OCI-LY7 (cell line): ENCODE measurements around the gene RIIAD1. TPM values are rescaled to one million over a fixed set of nuclear protein-coding genes. Genes with fewer than 3 reads are reported as not detected.
A peak's percentile ranks its signal among the peaks of the same experiment; 100 is the strongest.

Experiments used
- BruUV-seq: library from RNA; stranded (reverse); fragments of 400-500 nt; replicated peaks from 2 replicates; lab custom pipeline; 2021; lab: Mats Ljungman, UMichigan
- CTCF ChIA-PET: fragments of 300-600 bp; sonication (Branson Sonifier 250); formaldehyde crosslinking; loops from one replicate; lab custom pipeline; 2022; ENCODE audit warnings: antibody characterized with exemption; ENCODE audit not compliant: unreplicated experiment; lab: Charles Lee
- POLR2A ChIA-PET: fragments of 300-600 bp; sonication (Branson Sonifier 250); formaldehyde crosslinking; loops from one replicate; lab custom pipeline; 2022; ENCODE audit warnings: antibody characterized with exemption; lab: Charles Lee
- DNase-seq: peaks from one replicate; pipeline ENCODE4 v3.0.0-alpha.2; 2015; ENCODE audit warnings: low spot score
- H2AFZ ChIP-seq: fragments of 200-600 bp; sonication (generic), shearing (Covaris generic); 2 replicates; pipeline ENCODE4 v1.6.1; 2014; ENCODE audit warnings: mild to moderate bottlenecking, antibody characterized with exemption, low read length, moderate library complexity
- H3K27ac ChIP-seq: fragments of 200-600 bp; sonication (generic); 2 replicates; pipeline ENCODE4 v1.5.1; 2014; ENCODE audit warnings: mixed run types, low read depth, mild to moderate bottlenecking, moderate library complexity, low read length, inconsistent platforms; ENCODE audit not compliant: poor library complexity, severe bottlenecking
- H3K36me3 ChIP-seq: fragments of 200-600 bp; sonication (generic); 2 replicates; pipeline ENCODE4 v1.6.1; 2014; ENCODE audit warnings: mild to moderate bottlenecking, antibody characterized with exemption, low read length, moderate library complexity, mixed read lengths; ENCODE audit not compliant: insufficient read depth
- H3K4me1 ChIP-seq: fragments of 200-600 bp; sonication (generic); 2 replicates; pipeline ENCODE4 v1.5.1; 2014; ENCODE audit warnings: mild to moderate bottlenecking, low read length; ENCODE audit not compliant: insufficient read depth, poor library complexity, severe bottlenecking
- H3K4me2 ChIP-seq: fragments of 200-600 bp; sonication (generic); 2 replicates; pipeline ENCODE4 v1.6.1; 2014; ENCODE audit warnings: mild to moderate bottlenecking, low read length
- H3K4me3 ChIP-seq: fragments of 200-600 bp; sonication (generic); 2 replicates; pipeline ENCODE4 v1.5.1; 2014; ENCODE audit warnings: mild to moderate bottlenecking, low read depth, low read length; ENCODE audit not compliant: poor library complexity, severe bottlenecking
- H3K79me2 ChIP-seq: fragments of 200-600 bp; sonication (generic); 2 replicates; pipeline ENCODE4 v1.6.1; 2016; ENCODE audit warnings: low read depth, mild to moderate bottlenecking, low read length, moderate library complexity, mixed read lengths; ENCODE audit not compliant: insufficient read depth
- H3K9me2 ChIP-seq: fragments of 200-600 bp; sonication (generic); 2 replicates; pipeline ENCODE4 v1.6.1; 2016; ENCODE audit warnings: mild to moderate bottlenecking, low read length, mixed read lengths; ENCODE audit not compliant: insufficient read depth
- H3K9me3 ChIP-seq: fragments of 200-600 bp; sonication (generic); 2 replicates; pipeline ENCODE4 v1.6.1; 2014; ENCODE audit warnings: mild to moderate bottlenecking, mixed run types, low read length, mixed read lengths
- H4K20me1 ChIP-seq: fragments of 200-600 bp; sonication (generic); 2 replicates; pipeline ENCODE4 v1.6.1; 2014; ENCODE audit warnings: mild to moderate bottlenecking, antibody characterized with exemption, low read length, moderate library complexity, mixed read lengths; ENCODE audit not compliant: insufficient read depth
- EZH2phosphoT487 ChIP-seq: fragments of 200-600 bp; sonication (generic); IDR thresholded peaks from 2 replicates; pipeline ENCODE4 v1.6.1; 2018; ENCODE audit warnings: low read depth, borderline replicate concordance, mild to moderate bottlenecking, mixed run types, antibody characterized with exemption, low read length, moderate library complexity, mixed read lengths
- intact Hi-C: fragments of 100-400 bp; cut with micrococcal nuclease; formaldehyde crosslinking; loops from one replicate; pipeline ENCODE4 v1.10.0; 2022; ENCODE audit not compliant: unreplicated experiment
- total RNA-seq, 2 experiments: library from RNA; depleted of rRNA in 1 of 2; stranded (reverse); fragments of >200 nt in 1 of 2; shearing (Covaris generic) in 1 of 2; gene quantifications; 2 replicates each; pipeline ENCODE4 v1.2.3, GENCODE V29; 2014 to 2022
- TF ChIP-seq, protein P1 (sequence below): fragments of 200-600 bp; sonication (generic); conservative IDR thresholded peaks from 2 replicates; pipeline ENCODE4 v1.5.1; 2014; ENCODE audit warnings: mild to moderate bottlenecking, antibody characterized with exemption, low read length, moderate library complexity, mixed read lengths

Gene RIIAD1
- total RNA-seq, 2 experiments from 2014 or later, result not detected

DNA sequence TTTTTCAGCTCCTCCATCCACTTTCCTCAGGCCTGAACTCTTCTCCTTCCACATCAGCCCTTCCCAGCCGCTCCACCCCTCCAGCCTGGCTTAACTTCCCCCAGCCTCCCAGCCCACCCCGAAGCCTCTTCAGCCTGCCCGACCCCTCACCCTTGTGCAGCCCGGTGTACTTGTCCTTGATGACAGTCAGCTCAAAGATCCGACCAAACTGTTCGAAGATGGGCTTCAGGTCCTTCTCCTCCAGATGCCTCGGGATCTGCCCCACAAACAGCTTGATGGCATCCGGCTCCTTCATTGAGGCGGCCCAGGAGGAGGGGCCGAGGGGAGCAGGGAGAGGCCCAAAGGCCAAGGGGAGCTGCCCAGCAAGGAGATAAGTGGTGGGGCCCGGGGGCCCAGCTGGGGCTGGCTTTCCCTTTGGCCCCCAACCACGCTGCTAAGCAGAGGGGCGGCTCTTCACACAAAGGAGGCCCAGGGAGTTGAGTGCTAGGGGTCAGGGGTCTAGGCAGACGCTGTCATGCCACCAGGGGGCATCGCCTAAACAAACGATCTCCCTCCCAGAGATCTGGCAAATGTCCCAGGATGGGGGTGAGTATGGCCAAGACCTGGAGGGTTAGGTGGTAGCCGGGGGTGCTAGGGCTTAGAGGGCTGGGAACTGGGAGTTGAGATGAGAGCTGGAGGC is 5.5 kb upstream of the RIIAD1 start:
- intact Hi-C loops, result loop anchor here (5.0 kb wide), 1 partner anchor 121 kb away; the partner anchor contains the start of gene C2CD4D
- Histone ChIP-seq H2AFZ (no peak overlapping the region), H3K79me2 (no peaks in the 10 kb centered on the region), H3K9me3 (no peaks in the 10 kb centered on the region), H3K9me2 (no peaks in the 10 kb centered on the region), H3K4me1 (peaks cover 7% of the 10 kb centered on the region), H3K27ac (no peak overlapping the region), H3K36me3 (no peaks in the 10 kb centered on the region), H3K4me2 (no peak overlapping the region), H3K4me3 (no peak overlapping the region), H4K20me1 (no peaks in the 10 kb centered on the region)
- BruUV-seq, result no TSS peak
- ChIA-PET POLR2A (no interaction called here), CTCF (no interaction called here)
- TF ChIP-seq EZH2phosphoT487, result no peak
- TF ChIP-seq, protein P1, sequence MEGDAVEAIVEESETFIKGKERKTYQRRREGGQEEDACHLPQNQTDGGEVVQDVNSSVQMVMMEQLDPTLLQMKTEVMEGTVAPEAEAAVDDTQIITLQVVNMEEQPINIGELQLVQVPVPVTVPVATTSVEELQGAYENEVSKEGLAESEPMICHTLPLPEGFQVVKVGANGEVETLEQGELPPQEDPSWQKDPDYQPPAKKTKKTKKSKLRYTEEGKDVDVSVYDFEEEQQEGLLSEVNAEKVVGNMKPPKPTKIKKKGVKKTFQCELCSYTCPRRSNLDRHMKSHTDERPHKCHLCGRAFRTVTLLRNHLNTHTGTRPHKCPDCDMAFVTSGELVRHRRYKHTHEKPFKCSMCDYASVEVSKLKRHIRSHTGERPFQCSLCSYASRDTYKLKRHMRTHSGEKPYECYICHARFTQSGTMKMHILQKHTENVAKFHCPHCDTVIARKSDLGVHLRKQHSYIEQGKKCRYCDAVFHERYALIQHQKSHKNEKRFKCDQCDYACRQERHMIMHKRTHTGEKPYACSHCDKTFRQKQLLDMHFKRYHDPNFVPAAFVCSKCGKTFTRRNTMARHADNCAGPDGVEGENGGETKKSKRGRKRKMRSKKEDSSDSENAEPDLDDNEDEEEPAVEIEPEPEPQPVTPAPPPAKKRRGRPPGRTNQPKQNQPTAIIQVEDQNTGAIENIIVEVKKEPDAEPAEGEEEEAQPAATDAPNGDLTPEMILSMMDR, result peak; percentile 59
- peak; percentile 34 for DNase-seq

DNA sequence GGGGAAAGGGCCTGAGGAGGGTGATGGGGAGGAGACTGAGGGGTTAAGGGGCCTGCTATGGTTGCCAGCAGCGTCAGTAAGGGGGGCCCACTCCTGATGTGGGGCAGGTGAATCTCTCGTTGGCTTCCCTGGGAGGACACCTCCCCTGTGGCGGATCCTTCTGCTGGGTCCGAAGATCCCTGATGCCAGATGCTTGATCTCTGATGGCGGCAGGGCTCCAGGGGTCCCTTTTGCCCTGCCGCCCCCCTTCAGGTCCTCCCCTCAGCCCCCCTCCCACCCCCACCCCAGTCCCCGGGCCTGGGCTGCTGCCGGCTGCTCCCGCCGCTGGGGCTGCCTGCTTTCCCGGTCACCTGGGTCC is 4.9 kb upstream of the RIIAD1 start:
- CTCF ChIA-PET, result no interaction called here
- Histone ChIP-seq H3K9me3 (no peaks in the 10 kb centered on the region), H3K9me2 (no peaks in the 10 kb centered on the region), H3K27ac (no peak overlapping the region), H3K79me2 (no peaks in the 10 kb centered on the region), H4K20me1 (no peaks in the 10 kb centered on the region), H3K36me3 (no peaks in the 10 kb centered on the region), H3K4me3 (no peak overlapping the region), H3K4me2 (no peak overlapping the region), H3K4me1 (peaks cover 10% of the 10 kb centered on the region), H2AFZ (no peak overlapping the region)
- TF ChIP-seq, protein P1, result 0 out of 2 replicates have a peak, but pooled peaks have one; percentile 10
- no peak for TF ChIP-seq EZH2phosphoT487
- DNase-seq, result no peak
- intact Hi-C loops, result loop anchor here (5.0 kb wide), 1 partner anchor 121 kb away; the partner anchor contains the start of gene C2CD4D
- no TSS peak for BruUV-seq
- POLR2A ChIA-PET, result no interaction called here
